ENCODE measurements around the gene MAGI2.

Gene MAGI2

GRCh38 chr7:79244482-79244881, 209.0 kb downstream of the MAGI2 start:
- Histone ChIP-seq H4K8ac (ENCODE audit: low read depth, low read length) (no peak overlapping the region), H3K9me3 (replicated peaks in 1 of 2; ENCODE audit: control insufficient read depth in 2 of 2, insufficient read depth in 1 of 2, low read depth in 1 of 2, low read length in 2 of 2) (no peaks in the 10 kb centered on the region), H3K79me1 (ENCODE audit: low read depth, low read length) (no peaks in the 10 kb centered on the region), H3K18ac (ENCODE audit: low read length) (no peak overlapping the region), H2BK120ac (ENCODE audit: low read depth, low read length) (no peak overlapping the region), H3K14ac (ENCODE audit: low read length) (no peak overlapping the region), H2BK12ac (ENCODE audit: low read length) (no peak overlapping the region), H3K4me1 (ENCODE audit: control insufficient read depth in 2 of 2, insufficient read depth in 1 of 2, low read depth in 1 of 2, low read length in 2 of 2) (peaks cover 4% of the 10 kb centered on the region in 2 donors), H3K4me3 (ENCODE audit: low read length in 2 of 2) (no peak overlapping the region), H3K4ac (ENCODE audit: low read length) (no peak overlapping the region), H2BK15ac (ENCODE audit: low read length) (no peak overlapping the region), H2AK5ac (ENCODE audit: low read depth, low read length) (no peak overlapping the region), H2BK5ac (ENCODE audit: low read length) (no peak overlapping the region), H3K4me2 (ENCODE audit: insufficient read depth, low read length, poor library complexity, severe bottlenecking) (no peak overlapping the region), H3K27me3 (ENCODE audit: control insufficient read depth in 3 of 3, insufficient read depth in 3 of 3, low read depth in 1 of 3, low read length in 3 of 3) (no peaks in the 10 kb centered on the region), H3K27ac (replicated peaks; ENCODE audit: low read length) (no peak overlapping the region), H2AFZ (ENCODE audit: low read length) (no peak overlapping the region), H4K91ac (ENCODE audit: low read depth, low read length, poor library complexity) (no peak overlapping the region), H3K36me3 (replicated peaks in 1 of 2; ENCODE audit: control insufficient read depth in 2 of 2, insufficient read depth in 2 of 2, low read length in 2 of 2) (no peaks in the 10 kb centered on the region), H3K23ac (ENCODE audit: low read depth, low read length, poor library complexity) (no peak overlapping the region), H3K9ac (ENCODE audit: low read depth, low read length, poor library complexity) (no peak overlapping the region)
- no peak for DNase-seq (ENCODE audit: low spot score)
- WGBS, 2 donors (ENCODE audit: extremely low coverage in 2 of 2, insufficient read length in 2 of 2, insufficient replicate concordance in 1 of 2) = no CpG with 5 or more reads among the region's 1 CpG

GRCh38 chr7:79241288-79242060, 212.0 kb downstream of the MAGI2 start:
- Histone ChIP-seq H3K9me3 (replicated peaks in 1 of 2; ENCODE audit: control insufficient read depth in 2 of 2, insufficient read depth in 1 of 2, low read depth in 1 of 2, low read length in 2 of 2) (no peaks in the 10 kb centered on the region), H2BK12ac (ENCODE audit: low read length) (no peak overlapping the region), H3K4ac (ENCODE audit: low read length) (no peak overlapping the region), H2AK5ac (ENCODE audit: low read depth, low read length) (no peak overlapping the region), H3K4me3 (ENCODE audit: low read length in 2 of 2) (no peak overlapping the region), H2BK15ac (ENCODE audit: low read length) (no peak overlapping the region), H3K23ac (ENCODE audit: low read depth, low read length, poor library complexity) (no peak overlapping the region), H3K9ac (ENCODE audit: low read depth, low read length, poor library complexity) (no peak overlapping the region), H4K8ac (ENCODE audit: low read depth, low read length) (no peak overlapping the region), H3K4me2 (ENCODE audit: insufficient read depth, low read length, poor library complexity, severe bottlenecking) (no peak overlapping the region), H3K27me3 (ENCODE audit: control insufficient read depth in 3 of 3, insufficient read depth in 3 of 3, low read depth in 1 of 3, low read length in 3 of 3) (no peaks in the 10 kb centered on the region), H3K18ac (ENCODE audit: low read length) (no peak overlapping the region), H2AFZ (ENCODE audit: low read length) (no peak overlapping the region), H3K14ac (ENCODE audit: low read length) (no peak overlapping the region), H4K91ac (ENCODE audit: low read depth, low read length, poor library complexity) (no peak overlapping the region), H3K79me1 (ENCODE audit: low read depth, low read length) (no peaks in the 10 kb centered on the region), H3K27ac (replicated peaks; ENCODE audit: low read length) (no peak overlapping the region), H3K4me1 (ENCODE audit: control insufficient read depth in 2 of 2, insufficient read depth in 1 of 2, low read depth in 1 of 2, low read length in 2 of 2) (peaks cover 4% of the 10 kb centered on the region in 2 donors), H3K36me3 (replicated peaks in 1 of 2; ENCODE audit: control insufficient read depth in 2 of 2, insufficient read depth in 2 of 2, low read length in 2 of 2) (no peaks in the 10 kb centered on the region), H2BK120ac (ENCODE audit: low read depth, low read length) (no peak overlapping the region), H2BK5ac (ENCODE audit: low read length) (no peak overlapping the region)
- no CpG with 5 or more reads among the region's 1 CpG for WGBS, 2 donors (ENCODE audit: extremely low coverage in 2 of 2, insufficient read length in 2 of 2, insufficient replicate concordance in 1 of 2)
- DNase-seq (ENCODE audit: low spot score) = no peak

GRCh38 chr7:79240413-79240812, 213.1 kb downstream of the MAGI2 start:
- Histone ChIP-seq H3K23ac (ENCODE audit: low read depth, low read length, poor library complexity) (no peak overlapping the region), H4K91ac (ENCODE audit: low read depth, low read length, poor library complexity) (no peak overlapping the region), H3K14ac (ENCODE audit: low read length) (no peak overlapping the region), H2BK15ac (ENCODE audit: low read length) (no peak overlapping the region), H3K27me3 (ENCODE audit: control insufficient read depth in 3 of 3, insufficient read depth in 3 of 3, low read depth in 1 of 3, low read length in 3 of 3) (no peaks in the 10 kb centered on the region), H3K36me3 (replicated peaks in 1 of 2; ENCODE audit: control insufficient read depth in 2 of 2, insufficient read depth in 2 of 2, low read length in 2 of 2) (no peaks in the 10 kb centered on the region), H3K4me3 (ENCODE audit: low read length in 2 of 2) (no peak overlapping the region), H3K9ac (ENCODE audit: low read depth, low read length, poor library complexity) (no peak overlapping the region), H3K9me3 (replicated peaks in 1 of 2; ENCODE audit: control insufficient read depth in 2 of 2, insufficient read depth in 1 of 2, low read depth in 1 of 2, low read length in 2 of 2) (no peaks in the 10 kb centered on the region), H3K4me1 (ENCODE audit: control insufficient read depth in 2 of 2, insufficient read depth in 1 of 2, low read depth in 1 of 2, low read length in 2 of 2) (peaks cover 4% of the 10 kb centered on the region in 2 donors), H4K8ac (ENCODE audit: low read depth, low read length) (no peak overlapping the region), H2BK120ac (ENCODE audit: low read depth, low read length) (no peak overlapping the region), H3K18ac (ENCODE audit: low read length) (no peak overlapping the region), H3K4ac (ENCODE audit: low read length) (no peak overlapping the region), H3K4me2 (ENCODE audit: insufficient read depth, low read length, poor library complexity, severe bottlenecking) (no peak overlapping the region), H2AK5ac (ENCODE audit: low read depth, low read length) (no peak overlapping the region), H2BK5ac (ENCODE audit: low read length) (no peak overlapping the region), H3K27ac (replicated peaks; ENCODE audit: low read length) (no peak overlapping the region), H3K79me1 (ENCODE audit: low read depth, low read length) (no peaks in the 10 kb centered on the region), H2BK12ac (ENCODE audit: low read length) (no peak overlapping the region), H2AFZ (ENCODE audit: low read length) (no peak overlapping the region)
- no peak for DNase-seq (ENCODE audit: low spot score)
- no CpG with 5 or more reads among the region's 2 CpGs for WGBS, 2 donors (ENCODE audit: extremely low coverage in 2 of 2, insufficient read length in 2 of 2, insufficient replicate concordance in 1 of 2)

GRCh38 chr7:79236352-79237028, 217.0 kb downstream of the MAGI2 start:
- Histone ChIP-seq H3K14ac (ENCODE audit: low read length) (no peak overlapping the region), H2AK5ac (ENCODE audit: low read depth, low read length) (no peak overlapping the region), H3K4me1 (ENCODE audit: control insufficient read depth in 2 of 2, insufficient read depth in 1 of 2, low read depth in 1 of 2, low read length in 2 of 2) (peaks cover 4% of the 10 kb centered on the region in 2 donors), H3K4ac (ENCODE audit: low read length) (no peak overlapping the region), H3K27me3 (ENCODE audit: control insufficient read depth in 3 of 3, insufficient read depth in 3 of 3, low read depth in 1 of 3, low read length in 3 of 3) (no peaks in the 10 kb centered on the region), H3K4me2 (ENCODE audit: insufficient read depth, low read length, poor library complexity, severe bottlenecking) (no peak overlapping the region), H3K9ac (ENCODE audit: low read depth, low read length, poor library complexity) (no peak overlapping the region), H2BK120ac (ENCODE audit: low read depth, low read length) (no peak overlapping the region), H4K8ac (ENCODE audit: low read depth, low read length) (no peak overlapping the region), H3K18ac (ENCODE audit: low read length) (no peak overlapping the region), H2BK12ac (ENCODE audit: low read length) (no peak overlapping the region), H3K27ac (replicated peaks; ENCODE audit: low read length) (no peak overlapping the region), H3K9me3 (replicated peaks in 1 of 2; ENCODE audit: control insufficient read depth in 2 of 2, insufficient read depth in 1 of 2, low read depth in 1 of 2, low read length in 2 of 2) (no peaks in the 10 kb centered on the region), H2AFZ (ENCODE audit: low read length) (no peak overlapping the region), H3K23ac (ENCODE audit: low read depth, low read length, poor library complexity) (no peak overlapping the region), H2BK5ac (ENCODE audit: low read length) (no peak overlapping the region), H2BK15ac (ENCODE audit: low read length) (no peak overlapping the region), H3K79me1 (ENCODE audit: low read depth, low read length) (no peaks in the 10 kb centered on the region), H3K4me3 (ENCODE audit: low read length in 2 of 2) (no peak overlapping the region), H4K91ac (ENCODE audit: low read depth, low read length, poor library complexity) (no peak overlapping the region), H3K36me3 (replicated peaks in 1 of 2; ENCODE audit: control insufficient read depth in 2 of 2, insufficient read depth in 2 of 2, low read length in 2 of 2) (no peaks in the 10 kb centered on the region)
- WGBS, 2 donors (ENCODE audit: extremely low coverage in 2 of 2, insufficient read length in 2 of 2, insufficient replicate concordance in 1 of 2) = no CpG with 5 or more reads among the region's 4 CpGs
- DNase-seq (ENCODE audit: low spot score) = no peak

Measured in neuronal stem cell (in vitro differentiated cells).